Epithelial cell of proximal tubule (primary cell): ENCODE measurements around the gene ZP1. TPM values are rescaled to one million over a fixed set of nuclear protein-coding genes. Genes with fewer than 3 reads are reported as not detected.

Source experiments
- DNase-seq: peaks from one replicate; pipeline ENCODE4 v3.0.0-alpha.2; 2011; ENCODE audit warnings: low read depth
- H3K4me3 ChIP-seq: 2 replicates; pipeline ENCODE4 v1.5.1; 2011; ENCODE audit warnings: low read depth, mild to moderate bottlenecking, low read length
- total RNA-seq: library from RNA; depleted of rRNA; stranded (reverse); fragments of >200 nt; gene quantifications from 2 replicates; pipeline ENCODE4 v1.2.3, GENCODE V29; 2015
- TF ChIP-seq, protein P1 (sequence below): conservative IDR thresholded peaks from 2 replicates; pipeline ENCODE4 v1.5.1; 2012; ENCODE audit warnings: low read depth, mild to moderate bottlenecking, low read length

The ZP1 gene
- total RNA-seq, 1 donor from 2014 or later, result not detected

DNA sequence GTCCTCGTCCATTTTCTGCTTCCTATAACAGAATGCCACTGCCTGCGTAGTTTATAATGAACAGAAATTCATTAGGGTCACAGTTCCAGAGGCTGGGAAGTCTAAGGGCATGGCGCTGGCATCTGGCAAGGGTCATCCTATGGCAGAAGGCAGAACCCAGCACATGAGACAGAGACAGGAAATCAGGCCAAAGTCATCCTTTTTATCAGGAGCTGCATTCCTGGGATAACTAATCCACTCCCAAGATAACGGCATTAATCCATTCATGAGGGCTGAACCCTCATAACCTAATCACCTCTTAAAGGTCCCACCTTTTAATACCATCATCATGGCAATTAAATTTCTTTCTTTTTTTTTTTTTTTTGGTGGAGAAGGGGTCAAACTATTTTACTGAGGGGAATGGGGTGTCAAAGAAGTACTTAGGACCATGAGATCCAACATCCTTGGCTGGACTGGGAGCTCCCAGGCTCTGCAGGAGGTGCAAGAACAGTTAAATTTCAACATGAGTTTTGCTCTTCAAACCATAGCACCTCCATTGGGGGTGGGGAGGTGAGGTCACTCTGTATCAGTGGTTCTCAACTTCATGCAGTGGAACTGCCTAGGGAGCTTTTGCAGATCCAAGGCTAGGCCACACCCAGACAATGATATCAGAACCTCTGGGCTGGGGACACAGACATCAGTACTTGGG, 51.1 kb downstream of the ZP1 start:
- TF ChIP-seq, protein P1, sequence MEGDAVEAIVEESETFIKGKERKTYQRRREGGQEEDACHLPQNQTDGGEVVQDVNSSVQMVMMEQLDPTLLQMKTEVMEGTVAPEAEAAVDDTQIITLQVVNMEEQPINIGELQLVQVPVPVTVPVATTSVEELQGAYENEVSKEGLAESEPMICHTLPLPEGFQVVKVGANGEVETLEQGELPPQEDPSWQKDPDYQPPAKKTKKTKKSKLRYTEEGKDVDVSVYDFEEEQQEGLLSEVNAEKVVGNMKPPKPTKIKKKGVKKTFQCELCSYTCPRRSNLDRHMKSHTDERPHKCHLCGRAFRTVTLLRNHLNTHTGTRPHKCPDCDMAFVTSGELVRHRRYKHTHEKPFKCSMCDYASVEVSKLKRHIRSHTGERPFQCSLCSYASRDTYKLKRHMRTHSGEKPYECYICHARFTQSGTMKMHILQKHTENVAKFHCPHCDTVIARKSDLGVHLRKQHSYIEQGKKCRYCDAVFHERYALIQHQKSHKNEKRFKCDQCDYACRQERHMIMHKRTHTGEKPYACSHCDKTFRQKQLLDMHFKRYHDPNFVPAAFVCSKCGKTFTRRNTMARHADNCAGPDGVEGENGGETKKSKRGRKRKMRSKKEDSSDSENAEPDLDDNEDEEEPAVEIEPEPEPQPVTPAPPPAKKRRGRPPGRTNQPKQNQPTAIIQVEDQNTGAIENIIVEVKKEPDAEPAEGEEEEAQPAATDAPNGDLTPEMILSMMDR, result no peak
- no peak overlapping the region for H3K4me3 ChIP-seq
- DNase-seq, result no peak

DNA sequence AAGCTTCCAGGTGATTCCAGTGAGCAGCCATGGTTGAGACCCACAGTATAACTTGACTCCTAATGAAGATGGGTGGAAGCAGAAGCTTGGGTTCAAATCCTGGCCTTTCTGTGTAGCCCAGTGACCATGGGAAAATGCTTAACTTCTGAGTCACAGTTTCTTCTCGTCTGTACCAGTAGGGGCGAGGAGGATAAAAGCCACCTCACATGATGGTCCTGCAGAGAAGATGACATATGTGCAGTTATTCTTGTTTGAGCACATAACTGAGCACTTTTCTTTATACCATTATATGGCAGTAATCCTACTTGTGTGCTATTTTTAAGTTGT, 51.6 kb downstream of the ZP1 start:
- no peak overlapping the region for H3K4me3 ChIP-seq
- DNase-seq, result no peak
- TF ChIP-seq, protein P1, result no peak

DNA sequence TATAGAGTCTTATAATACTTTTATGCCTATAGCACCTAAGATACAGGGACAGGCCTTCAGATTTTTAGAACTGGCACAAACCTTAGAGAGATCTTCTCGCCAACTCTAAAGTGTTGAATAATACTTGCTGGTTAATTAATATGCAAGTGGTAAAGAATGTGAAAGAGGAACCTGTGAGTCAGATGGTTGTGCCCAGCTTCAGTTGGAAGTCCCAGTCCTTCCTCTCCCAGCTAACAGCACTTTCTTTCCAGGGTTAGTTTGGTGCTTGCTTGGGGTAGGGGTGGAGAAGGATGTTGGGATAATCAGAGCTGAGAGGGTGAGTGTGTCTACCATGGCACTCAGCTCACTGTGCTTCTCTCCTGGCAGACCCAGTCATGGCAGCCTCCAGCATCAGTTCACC, 52.0 kb downstream of the ZP1 start:
- H3K4me3 ChIP-seq, result no peak overlapping the region
- TF ChIP-seq, protein P1, result no peak
- DNase-seq, result no peak

DNA sequence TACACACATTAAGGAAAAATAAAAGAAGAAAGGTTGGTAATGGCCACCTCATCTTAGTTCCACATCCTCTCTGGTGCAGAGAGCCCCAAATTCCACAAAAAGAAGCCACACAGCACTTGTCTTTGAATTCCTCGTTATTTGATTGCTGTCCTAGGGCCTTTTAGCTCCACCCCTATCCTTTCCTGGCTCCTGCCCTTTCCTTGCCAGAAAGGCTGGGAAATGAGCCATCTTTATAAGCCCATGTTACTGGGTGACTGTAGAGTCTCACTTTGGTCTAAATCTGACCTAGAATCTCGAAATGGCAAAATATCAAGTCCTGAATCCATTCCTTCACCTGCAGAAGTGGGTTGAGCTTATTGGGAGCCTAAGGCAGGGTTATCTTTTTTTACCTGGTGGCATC, 52.6 kb downstream of the ZP1 start:
- H3K4me3 ChIP-seq, result no peak overlapping the region
- TF ChIP-seq, protein P1, result no peak
- no peak for DNase-seq

- TF ChIP-seq, protein P1, result no peak
- DNase-seq, result no peak
- H3K4me3 ChIP-seq, result no peak overlapping the region
Measured at GRCh38 chr11:60921259-60921658, 53.9 kb downstream of the ZP1 start.

- H3K4me3 ChIP-seq, result no peak overlapping the region
- TF ChIP-seq, protein P1, result no peak
- no peak for DNase-seq
Measured at GRCh38 chr11:60921777-60922335, 54.5 kb downstream of the ZP1 start.

GRCh38 chr11:60922906-60923305, 55.6 kb downstream of the ZP1 start:
- H3K4me3 ChIP-seq, result no peak overlapping the region
- TF ChIP-seq, protein P1, result no peak
- no peak for DNase-seq
